OCI-LY3 (cell line): ENCODE measurements around the gene NINL.

ENCODE experiments used
- H2AFZ ChIP-seq: fragments of 200-600, 300-600 bp; shearing (Covaris generic); 2 replicates; pipeline ENCODE4 v1.6.0; 2014; ENCODE audit warnings: antibody characterized with exemption, low read depth, low read length
- H3K27ac ChIP-seq: fragments of 200-600, 300-600 bp; sonication (generic); 2 replicates; pipeline ENCODE4 v1.5.1; 2014; ENCODE audit warnings: mild to moderate bottlenecking, low read length, moderate library complexity, mixed read lengths
- H3K27me3 ChIP-seq: fragments of 200-600, 300-600 bp; sonication (generic); 2 replicates; pipeline ENCODE4 v1.6.1; 2014; ENCODE audit warnings: low read depth, low read length, mixed read lengths
- H3K36me3 ChIP-seq: fragments of 200-600, 300-600 bp; sonication (generic); replicated peaks from 2 replicates; pipeline ENCODE3; 2014; ENCODE audit warnings: low read depth, low read length, mixed read lengths
- H3K4me1 ChIP-seq: fragments of 300-600, 200-600 bp; sonication (generic); 2 replicates; pipeline ENCODE4 v1.6.1; 2014; ENCODE audit warnings: low read length, mixed read lengths
- H3K4me2 ChIP-seq: fragments of 200-600, 300-600 bp; sonication (generic); 2 replicates; pipeline ENCODE4 v1.6.1; 2014; ENCODE audit warnings: low read length, mixed read lengths
- H3K4me3 ChIP-seq: fragments of 300-600, 200-600 bp; sonication (generic); 2 replicates; pipeline ENCODE4 v1.5.1; 2014; ENCODE audit warnings: antibody characterized with exemption, mild to moderate bottlenecking, low read length, moderate library complexity
- H3K79me2 ChIP-seq: fragments of 300-600, 200-600 bp; shearing (Covaris generic); 2 replicates; pipeline ENCODE4 v1.6.1; 2014; ENCODE audit warnings: mild to moderate bottlenecking, low read length, mixed read lengths
- H3K9ac ChIP-seq: fragments of 300-600, 200-600 bp; shearing (Covaris generic); 2 replicates; pipeline ENCODE4 v1.6.0; 2014; ENCODE audit warnings: mild to moderate bottlenecking, low read length, moderate library complexity
- H3K9me3 ChIP-seq: fragments of 200-600, 300-600 bp; shearing (Covaris generic); 2 replicates; pipeline ENCODE4 v1.6.1; 2014; ENCODE audit warnings: low read length, mixed read lengths; ENCODE audit not compliant: insufficient read depth
- H4K20me1 ChIP-seq: fragments of 200-600, 300-600 bp; sonication (generic); 2 replicates; pipeline ENCODE4 v1.6.1; 2016; ENCODE audit warnings: low read length, mixed read lengths; ENCODE audit not compliant: insufficient read depth
- CTCF ChIP-seq: fragments of 200-600, 300-600 bp; sonication (generic); IDR thresholded peaks from 2 replicates; pipeline ENCODE4 v1.5.1; 2014; ENCODE audit warnings: antibody characterized with exemption, low read length, low read depth
- EZH2phosphoT487 ChIP-seq: fragments of 200-600 bp; shearing (Covaris generic); IDR thresholded peaks from 2 replicates; pipeline ENCODE4 v1.6.1; 2018; ENCODE audit warnings: antibody characterized with exemption, mixed run types, low read depth

The NINL gene

DNA sequence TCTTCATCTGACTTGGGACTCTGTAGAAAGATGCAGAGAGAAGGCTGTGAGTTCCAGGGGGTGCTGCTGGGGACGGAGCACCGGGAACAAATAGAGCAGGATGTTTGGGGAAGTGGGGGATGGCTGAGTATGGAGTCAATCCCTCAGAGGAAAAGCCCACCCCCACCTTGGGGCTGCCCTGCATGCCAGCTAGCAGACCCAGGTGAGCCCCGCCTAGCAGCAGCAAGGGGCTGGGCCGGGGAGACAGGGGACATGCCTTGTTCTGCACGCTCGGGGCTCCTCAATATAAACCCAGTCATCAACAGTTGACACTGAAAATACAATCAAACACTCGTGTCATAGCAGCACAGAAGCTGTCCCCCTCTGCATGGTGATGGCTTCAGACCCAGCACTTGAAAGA is 74.6 kb downstream of the NINL start:
- no peaks in the 10 kb centered on the region for H3K36me3 ChIP-seq

GRCh38 chr20:25510202-25510601 is 75.1 kb downstream of the NINL start:
- Histone ChIP-seq H3K9ac (no peak overlapping the region), H3K4me2 (no peak overlapping the region), H3K9me3 (peaks cover 15% of the 10 kb centered on the region; the same call in 1 of the 2 replicates), H3K4me1 (peaks cover 9% of the 10 kb centered on the region; the same call in 1 of the 2 replicates), H3K79me2 (no peaks in the 10 kb centered on the region), H2AFZ (no peak overlapping the region), H3K27ac (no peak overlapping the region), H3K27me3 (no peaks in the 10 kb centered on the region), H4K20me1 (no peaks in the 10 kb centered on the region), H3K36me3 (no peaks in the 10 kb centered on the region), H3K4me3 (no peak overlapping the region)
- TF ChIP-seq CTCF (no peak), EZH2phosphoT487 (no peak)

More for the DNA sequence above, 74.6 kb downstream of the NINL start:
- Histone ChIP-seq H3K27me3 (no peaks in the 10 kb centered on the region), H3K4me3 (no peak overlapping the region), H3K4me1 (peaks cover 6% of the 10 kb centered on the region; the same call in 1 of the 2 replicates), H3K4me2 (no peak overlapping the region), H4K20me1 (no peaks in the 10 kb centered on the region), H3K79me2 (no peaks in the 10 kb centered on the region), H3K27ac (no peak overlapping the region), H2AFZ (no peak overlapping the region), H3K9ac (no peak overlapping the region), H3K9me3 (peaks cover 19% of the 10 kb centered on the region; the same call in 1 of the 2 replicates)
- TF ChIP-seq CTCF: no peak
- no peak for TF ChIP-seq EZH2phosphoT487

- no peak for TF ChIP-seq CTCF
- no peak for TF ChIP-seq EZH2phosphoT487
- H3K4me3 ChIP-seq: no peak overlapping the region
Observed at GRCh38 chr20:25509084-25509483, 76.2 kb downstream of the NINL start.

DNA sequence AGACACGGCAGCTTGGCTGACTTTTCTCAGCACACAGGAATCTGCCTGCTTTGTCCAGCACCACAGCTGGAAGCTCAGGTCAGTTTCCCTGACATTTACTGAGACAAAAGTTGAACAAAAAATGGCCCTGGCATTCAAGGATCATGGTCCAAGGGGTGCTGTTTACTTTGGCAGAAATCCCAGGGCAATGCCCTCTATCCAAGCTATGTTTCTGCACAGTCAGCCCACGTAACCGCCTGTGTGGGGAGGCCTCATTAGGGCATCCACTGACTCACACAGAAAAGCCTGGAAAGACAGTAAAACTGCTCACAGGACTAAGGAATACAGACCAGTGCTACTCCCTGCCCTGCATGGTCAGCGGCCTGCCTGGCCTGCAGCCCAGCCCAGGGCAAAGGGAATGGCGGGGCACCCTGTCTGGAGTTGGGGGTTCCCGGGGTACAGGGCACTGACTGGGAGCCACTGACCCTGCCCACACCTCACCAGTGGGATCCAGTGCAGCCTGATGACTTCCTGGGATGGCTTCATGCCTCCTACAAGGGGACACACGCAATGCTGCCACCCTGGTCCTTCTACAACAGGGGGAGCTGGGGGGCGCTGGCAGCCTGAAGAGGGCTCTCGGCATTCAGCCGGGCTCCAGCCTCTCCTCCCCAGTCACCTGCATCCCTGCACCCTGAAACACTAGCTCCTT is 77.1 kb downstream of the NINL start:
- no peak overlapping the region for H3K9ac ChIP-seq
- H3K36me3 ChIP-seq: no peaks in the 10 kb centered on the region
- 0 out of 2 replicates have a peak, but pooled peaks cover 6% of the 10 kb centered on the region for H3K4me1 ChIP-seq
- no peaks in the 10 kb centered on the region for H4K20me1 ChIP-seq
- TF ChIP-seq CTCF: no peak
- TF ChIP-seq EZH2phosphoT487: no peak
- no peak overlapping the region for H3K27ac ChIP-seq
- no peak overlapping the region for H2AFZ ChIP-seq
- H3K9me3 ChIP-seq: no peaks in the 10 kb centered on the region
- H3K79me2 ChIP-seq: no peaks in the 10 kb centered on the region
- H3K4me2 ChIP-seq: no peak overlapping the region
- no peaks in the 10 kb centered on the region for H3K27me3 ChIP-seq
- no peak overlapping the region for H3K4me3 ChIP-seq

More at GRCh38 chr20:25509084-25509483, 76.2 kb downstream of the NINL start:
- Histone ChIP-seq H4K20me1 (no peaks in the 10 kb centered on the region), H3K36me3 (no peaks in the 10 kb centered on the region), H3K27ac (no peak overlapping the region), H3K79me2 (no peaks in the 10 kb centered on the region), H3K27me3 (no peaks in the 10 kb centered on the region), H3K9me3 (peaks cover 4% of the 10 kb centered on the region; the same call in 1 of the 2 replicates), H3K9ac (no peak overlapping the region), H3K4me2 (no peak overlapping the region), H3K4me1 (peaks cover 12% of the 10 kb centered on the region; the same call in 1 of the 2 replicates), H2AFZ (no peak overlapping the region)
